ENCODE results near the gene CAPN7. TPM values are rescaled to one million over a fixed set of nuclear protein-coding genes. Genes with fewer than 3 reads are reported as not detected.

Gene CAPN7
- total RNA-seq, 1 experiment from 2014 or later: 25.2 TPM

DNA sequence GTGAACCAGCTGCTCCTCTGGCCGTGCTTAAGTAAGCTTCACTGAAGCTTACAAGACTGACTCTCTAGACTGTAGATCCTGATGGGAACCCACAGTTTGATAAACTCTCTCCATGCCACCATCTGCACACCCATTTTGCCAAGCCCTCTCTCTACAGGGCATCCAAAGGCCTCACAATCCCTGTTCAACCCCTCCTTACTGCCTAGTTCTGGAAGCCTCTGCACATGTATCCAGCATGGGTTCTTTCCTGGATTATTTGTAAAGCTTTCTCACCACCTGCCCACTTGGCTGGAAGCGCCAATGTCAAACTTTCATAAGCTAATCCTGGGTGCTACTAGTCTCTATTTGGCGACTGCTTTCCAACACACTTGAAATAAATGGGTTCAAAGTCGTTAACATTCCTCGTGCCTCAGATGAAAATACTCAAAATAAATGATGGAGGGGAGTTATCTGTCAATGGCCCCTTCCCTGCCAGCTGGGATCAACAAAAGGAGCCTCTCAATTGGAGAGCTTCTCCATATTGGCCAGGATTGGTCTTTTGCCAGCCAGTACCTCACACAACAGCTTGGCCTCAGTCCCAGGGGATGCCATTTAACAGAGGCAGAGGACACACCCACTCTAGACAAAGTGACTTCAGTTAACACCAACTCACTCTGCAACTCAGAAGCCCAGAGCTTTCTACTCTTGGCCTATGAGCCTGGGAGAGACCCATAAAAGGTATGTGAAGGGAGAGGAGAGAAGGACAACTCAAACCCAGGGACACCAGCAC lies 78.3 kb downstream of the CAPN7 start:
- Histone ChIP-seq H4K5ac (ENCODE audit: insufficient read length, low read depth, low read length) (no peak overlapping the region), H4K91ac (ENCODE audit: insufficient read length, low read depth, low read length) (no peak overlapping the region), H3K79me1 (ENCODE audit: insufficient read depth, low read depth, low read length, poor library complexity, severe bottlenecking) (no peaks in the 10 kb centered on the region), H3K9me3 (ENCODE audit: control insufficient read depth, low read depth, low read length) (no peaks in the 10 kb centered on the region), H3K4ac (ENCODE audit: low read depth, low read length) (no peak overlapping the region), H2BK5ac (ENCODE audit: insufficient read length, low read length) (no peak overlapping the region), H2BK20ac (ENCODE audit: low read depth, low read length, poor library complexity, severe bottlenecking) (no peak overlapping the region), H2AFZ (ENCODE audit: low read length) (no peak overlapping the region), H3K4me2 (ENCODE audit: insufficient read depth, insufficient read length, low read length) (no peak overlapping the region), H3K18ac (ENCODE audit: insufficient read length, low read depth, low read length) (no peak overlapping the region), H4K8ac (replicated peaks; ENCODE audit: insufficient read length, low read depth, low read length) (no peak overlapping the region), H3K4me1 (ENCODE audit: insufficient read depth, low read length) (no peaks in the 10 kb centered on the region; the same call in 1 of the 2 replicates), H3K9ac (ENCODE audit: extremely low read depth, insufficient read length, low read length) (no peak overlapping the region), H2BK120ac (ENCODE audit: low read depth, low read length, poor library complexity, severe bottlenecking) (no peak overlapping the region), H3K14ac (ENCODE audit: insufficient read depth, low read length) (no peak overlapping the region), H3K27ac (ENCODE audit: insufficient read length, low read depth, low read length) (no peak overlapping the region), H4K20me1 (ENCODE audit: control insufficient read depth, insufficient read depth, insufficient read length) (no peaks in the 10 kb centered on the region), H3K27me3 (ENCODE audit: insufficient read depth, low read length) (no peaks in the 10 kb centered on the region), H3K56ac (ENCODE audit: insufficient read length, low read depth, low read length) (no peak overlapping the region), H3K79me2 (ENCODE audit: insufficient read depth, low read length) (no peaks in the 10 kb centered on the region), H3K23ac (ENCODE audit: insufficient read length, low read depth, low read length) (no peak overlapping the region), H3T11ph (ENCODE audit: low read length) (no peak overlapping the region), H3K23me2 (ENCODE audit: insufficient read length, low read depth, low read length, poor library complexity, severe bottlenecking) (no peaks in the 10 kb centered on the region), H2AK5ac (ENCODE audit: insufficient read length, low read length) (no peak overlapping the region), H2BK15ac (ENCODE audit: low read depth, low read length) (no peak overlapping the region), H2BK12ac (ENCODE audit: insufficient read length, low read depth, low read length) (no peak overlapping the region)
- WGBS (ENCODE audit: extremely low coverage, insufficient read length, low lambda C conversion rate): no CpG with 5 or more reads among the region's 5 CpGs
- Mint-ChIP-seq H3K36me3 (ENCODE audit: insufficient read depth in 1 of 3, low read depth in 3 of 3) (no peaks in the 10 kb centered on the region), H3K4me1 (peaks cover 21 to 29% of the 10 kb centered on the region in 2 experiments), H3K9me3 (no peaks in the 10 kb centered on the region), H3K27me3 (ENCODE audit: low read depth) (no peaks in the 10 kb centered on the region), H3K4me3 (no peak overlapping the region; a peak in 1 of 5 replicates), H3K27ac (no peak overlapping the region)
- DNase-seq: no peak
- TF ChIP-seq, protein P1, sequence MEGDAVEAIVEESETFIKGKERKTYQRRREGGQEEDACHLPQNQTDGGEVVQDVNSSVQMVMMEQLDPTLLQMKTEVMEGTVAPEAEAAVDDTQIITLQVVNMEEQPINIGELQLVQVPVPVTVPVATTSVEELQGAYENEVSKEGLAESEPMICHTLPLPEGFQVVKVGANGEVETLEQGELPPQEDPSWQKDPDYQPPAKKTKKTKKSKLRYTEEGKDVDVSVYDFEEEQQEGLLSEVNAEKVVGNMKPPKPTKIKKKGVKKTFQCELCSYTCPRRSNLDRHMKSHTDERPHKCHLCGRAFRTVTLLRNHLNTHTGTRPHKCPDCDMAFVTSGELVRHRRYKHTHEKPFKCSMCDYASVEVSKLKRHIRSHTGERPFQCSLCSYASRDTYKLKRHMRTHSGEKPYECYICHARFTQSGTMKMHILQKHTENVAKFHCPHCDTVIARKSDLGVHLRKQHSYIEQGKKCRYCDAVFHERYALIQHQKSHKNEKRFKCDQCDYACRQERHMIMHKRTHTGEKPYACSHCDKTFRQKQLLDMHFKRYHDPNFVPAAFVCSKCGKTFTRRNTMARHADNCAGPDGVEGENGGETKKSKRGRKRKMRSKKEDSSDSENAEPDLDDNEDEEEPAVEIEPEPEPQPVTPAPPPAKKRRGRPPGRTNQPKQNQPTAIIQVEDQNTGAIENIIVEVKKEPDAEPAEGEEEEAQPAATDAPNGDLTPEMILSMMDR (conservative IDR thresholded peaks at IDR 0.05): no peak
